CD14-positive monocyte (primary cell): ENCODE results near the gene IFNA17. TPM values are rescaled to one million over a fixed set of nuclear protein-coding genes. Genes with fewer than 3 reads are reported as not detected.
A peak's percentile ranks its signal among the peaks of the same experiment; 100 is the strongest.
"Not testable (repeated sequence)": the region's sequence is repeated elsewhere in the genome, so short reads cannot be mapped to it uniquely, and the experiment has no call there.

Source experiments
- DNase-seq, 3 donors: peaks; one replicate each; pipeline ENCODE4 v3.0.0-alpha.2; 2011 to 2022
- H2AFZ ChIP-seq: 2 replicates; pipeline ENCODE4 v1.6.0; 2012; ENCODE audit warnings: mild to moderate bottlenecking, low read depth, low read length, inconsistent platforms; ENCODE audit not compliant: insufficient read depth, poor library complexity, severe bottlenecking
- H3K27ac ChIP-seq, 2 donors: 1 replicate in 1 of 2; 2 replicates in 1 of 2; pipeline ENCODE4 v1.5.1; 2012 to 2013; ENCODE audit warnings: low read length in 2 of 2, control low read depth in 1 of 2, inconsistent platforms in 1 of 2, low read depth in 1 of 2, mild to moderate bottlenecking in 1 of 2
- H3K27me3 ChIP-seq, 2 donors: one replicate each; pipeline versions ENCODE4 v1.6.0 to v1.6.1; 2011 to 2013; ENCODE audit warnings: low read length in 2 of 2; ENCODE audit not compliant: control insufficient read depth in 2 of 2, insufficient read depth in 2 of 2
- H3K36me3 ChIP-seq, 2 donors: replicated peaks in 1 of 2; 1 replicate in 1 of 2; 2 replicates in 1 of 2; pipeline versions ENCODE4 v1.5.1 to v1.6.1; 2012 to 2013; ENCODE audit warnings: low read length in 2 of 2, control low read depth in 1 of 2, inconsistent platforms in 1 of 2, mild to moderate bottlenecking in 1 of 2; ENCODE audit not compliant: insufficient read depth in 2 of 2, control insufficient read depth in 1 of 2
- H3K4me1 ChIP-seq, 2 donors: 1 replicate in 1 of 2; 2 replicates in 1 of 2; pipeline versions ENCODE4 v1.5.1 to v1.6.1; 2012 to 2013; ENCODE audit warnings: low read length in 2 of 2, control low read depth in 1 of 2, inconsistent platforms in 1 of 2, mild to moderate bottlenecking in 1 of 2, moderate library complexity in 1 of 2; ENCODE audit not compliant: insufficient read depth in 2 of 2, control insufficient read depth in 1 of 2
- H3K4me2 ChIP-seq: replicated peaks from 2 replicates; pipeline ENCODE3; 2012; ENCODE audit warnings: low read length, moderate library complexity, mild to moderate bottlenecking; ENCODE audit not compliant: poor library complexity, severe bottlenecking; ENCODE audit errors: extremely low read depth
- H3K4me3 ChIP-seq, 3 experiments: fragments of 200-600 bp in 1 of 3; sonication (generic) in 1 of 3; replicated peaks in 1 of 3; 1 replicate in 2 of 3; 2 replicates in 1 of 3; pipeline ENCODE4 v1.5.1; 2011 to 2013; ENCODE audit warnings: low read length in 3 of 3, mild to moderate bottlenecking in 3 of 3, control low read depth in 2 of 3, low read depth in 2 of 3, inconsistent platforms in 1 of 3, moderate library complexity in 1 of 3
- H3K79me2 ChIP-seq: 2 replicates; pipeline ENCODE4 v1.6.0; 2012; ENCODE audit warnings: mild to moderate bottlenecking, control low read depth, inconsistent platforms, low read length, moderate library complexity; ENCODE audit not compliant: insufficient read depth
- H3K9ac ChIP-seq: 2 replicates; pipeline ENCODE4 v1.6.0; 2017; ENCODE audit warnings: low read length, mild to moderate bottlenecking; ENCODE audit not compliant: insufficient read depth, poor library complexity, severe bottlenecking
- H3K9me3 ChIP-seq, 2 donors: replicated peaks in 1 of 2; 1 replicate in 1 of 2; 2 replicates in 1 of 2; pipeline versions ENCODE4 v1.5.1 to v1.6.1; 2012 to 2013; ENCODE audit warnings: low read length in 2 of 2, control low read depth in 1 of 2; ENCODE audit not compliant: control insufficient read depth in 1 of 2, insufficient read depth in 1 of 2
- H4K20me1 ChIP-seq: 2 replicates; pipeline ENCODE4 v1.6.0; 2012; ENCODE audit warnings: mild to moderate bottlenecking, low read length, control low read depth, moderate library complexity; ENCODE audit not compliant: insufficient read depth
- H3K27ac Mint-ChIP-seq, 7 donors: one replicate each; pipeline ENCODE4 v1.8.0; 2020; ENCODE audit warnings: mild to moderate bottlenecking in 7 of 7, mixed read lengths in 7 of 7, moderate library complexity in 6 of 7, inconsistent platforms in 2 of 7
- H3K27me3 Mint-ChIP-seq, 3 donors: one replicate each; pipeline ENCODE4 v1.8.0; 2021 to 2022; ENCODE audit warnings: low read depth in 3 of 3, mild to moderate bottlenecking in 3 of 3, mixed read lengths in 3 of 3, moderate library complexity in 3 of 3, inconsistent platforms in 1 of 3
- H3K36me3 Mint-ChIP-seq, 2 donors: one replicate each; pipeline ENCODE4 v1.8.0; 2020; ENCODE audit warnings: mixed read lengths in 2 of 2, inconsistent platforms in 1 of 2, mild to moderate bottlenecking in 1 of 2
- H3K4me1 Mint-ChIP-seq: one replicate; pipeline ENCODE4 v1.8.0; 2020; ENCODE audit warnings: mild to moderate bottlenecking, mixed read lengths
- H3K4me3 Mint-ChIP-seq, 2 donors: one replicate each; pipeline ENCODE4 v1.8.0; 2020; ENCODE audit warnings: mild to moderate bottlenecking in 2 of 2, mixed read lengths in 2 of 2, moderate library complexity in 1 of 2
- H3K9me3 Mint-ChIP-seq, 7 donors: one replicate each; pipeline ENCODE4 v1.8.0; 2020 to 2022; ENCODE audit warnings: mixed read lengths in 7 of 7, mild to moderate bottlenecking in 6 of 7, moderate library complexity in 6 of 7, inconsistent platforms in 2 of 7
- CTCF ChIP-seq: fragments of 200-600 bp; IDR thresholded peaks from one replicate; pipeline ENCODE4 v1.8.0; 2022; ENCODE audit warnings: antibody characterized with exemption, mild to moderate bottlenecking
- WGBS: methylation state at CpG from one replicate; pipeline ENCODE4 v1.1.5; 2013; ENCODE audit warnings: missing lambda C conversion rate; ENCODE audit not compliant: insufficient coverage; 5-methylcytosine and 5-hydroxymethylcytosine counted together
- intact Hi-C, 2 donors: fragments of 100-400 bp; cut with micrococcal nuclease; formaldehyde crosslinking; loops; one replicate each; pipeline versions ENCODE4 v1.15.0 to v1.15.1; 2023
- polyA plus RNA-seq, 3 donors: library from polyadenylated mRNA; depleted of rRNA in 1 of 3; unstranded in 2 of 3; stranded (reverse) in 1 of 3; fragments of 300-500 nt in 2 of 3; fragments of >200 nt in 1 of 3; fragmentation: Illumina TruSeq in 2 of 3; gene quantifications; 1 replicate in 2 of 3; 2 replicates in 1 of 3; pipeline ENCODE4 v1.2.3, GENCODE V29; 2012 to 2021

Gene IFNA17
- polyA plus RNA-seq, 3 donors: not detected

DNA sequence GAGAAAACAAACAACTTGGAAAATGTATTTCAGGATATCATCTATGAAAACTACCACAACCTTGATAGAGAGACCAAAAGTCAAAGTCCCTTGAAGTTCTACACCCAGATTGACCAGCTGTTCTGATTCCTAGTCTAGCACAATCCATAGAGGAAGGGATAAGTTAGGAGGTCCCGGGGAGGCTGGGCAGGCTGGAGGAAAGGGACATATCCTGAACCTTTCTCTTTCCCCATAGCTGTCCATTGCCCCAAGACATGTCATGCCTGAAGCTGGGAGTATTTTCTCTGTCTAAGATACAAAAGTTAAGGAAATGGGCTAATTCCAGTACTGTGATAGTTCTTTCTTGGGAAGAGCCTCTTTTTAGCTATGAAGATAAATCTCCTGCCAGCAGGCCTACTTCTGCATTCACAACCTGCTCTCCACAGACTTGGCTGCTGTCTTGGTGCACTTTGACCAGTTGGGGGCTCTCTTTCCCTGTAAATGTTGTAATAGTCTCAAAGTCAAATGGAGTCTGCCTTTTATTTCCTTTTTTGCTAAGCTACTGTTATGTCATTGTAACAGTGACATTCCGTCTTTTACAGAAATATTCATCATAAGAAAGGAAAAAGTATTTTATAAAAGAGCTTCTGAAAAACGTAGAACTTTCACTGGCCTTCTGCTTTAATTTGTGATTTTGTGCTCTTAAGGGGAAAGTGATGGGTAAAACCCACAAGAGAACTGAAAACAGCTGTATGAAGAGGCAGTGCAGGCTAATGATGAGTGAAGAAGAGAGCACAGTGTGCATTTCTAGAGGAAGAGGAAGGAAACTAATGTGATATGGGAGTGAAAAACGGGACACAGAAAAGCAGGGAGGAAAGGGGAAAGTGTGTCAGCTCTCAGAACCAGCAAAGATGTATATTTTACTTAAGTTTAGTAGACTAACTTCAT is 44.9 kb downstream of the IFNA17 start:
- intact Hi-C loops, H3K9ac ChIP-seq, H3K36me3 Mint-ChIP-seq, H3K9me3 Mint-ChIP-seq, H3K79me2 ChIP-seq, H3K27me3 Mint-ChIP-seq, H3K9me3 ChIP-seq, H3K27ac ChIP-seq, H3K36me3 ChIP-seq, H3K4me1 ChIP-seq, H3K27me3 ChIP-seq, H3K4me3 ChIP-seq, H4K20me1 ChIP-seq: not testable (repeated sequence)
- peak; percentile 32 to 61 (median 59) for DNase-seq
- Mint-ChIP-seq H3K27ac (peak overlapping the region in 6 of 7 donors; percentile 19 to 88 (median 56)), H3K4me1 (peaks cover 15% of the 10 kb centered on the region), H3K4me3 (peak overlapping the region in 1 of 2 donors; percentile 51)
- no CpG with 5 or more reads among the region's 4 CpGs for WGBS
- Histone ChIP-seq H3K4me2 (peak overlapping the region; percentile 11), H2AFZ (peak overlapping the region; percentile 50)
- peak; percentile 68 for TF ChIP-seq CTCF

Other genes starting within 250 kb of the IFNA17 start
- gene HACD4, start 196.6 kb downstream of the IFNA17 start, polyA plus RNA-seq: 10 to 100 TPM; 23.9 to 28.7 (median 27.5) TPM
- gene IFNB1, start 150.3 kb downstream of the IFNA17 start, polyA plus RNA-seq: not detected
- not detected for gene IFNW1, start 86.4 kb downstream of the IFNA17 start, polyA plus RNA-seq
- not detected for gene IFNA21, start 61.6 kb downstream of the IFNA17 start, polyA plus RNA-seq
- not detected for gene IFNA4, start 40.6 kb downstream of the IFNA17 start, polyA plus RNA-seq
- gene IFNA7, start 26.0 kb downstream of the IFNA17 start, polyA plus RNA-seq: not detected
- gene IFNA10, start 21.1 kb downstream of the IFNA17 start, polyA plus RNA-seq: not detected
- gene IFNA16, start 10.9 kb downstream of the IFNA17 start, polyA plus RNA-seq: not detected
- not detected for gene IFNA14, start 11.8 kb upstream of the IFNA17 start, polyA plus RNA-seq
- not detected for gene IFNA5, start 77.1 kb upstream of the IFNA17 start, polyA plus RNA-seq
- gene KLHL9, start 107.2 kb upstream of the IFNA17 start, polyA plus RNA-seq: 1 to 10 TPM; 2.8 to 9.0 (median 7.7) TPM
- gene IFNA6, start 122.7 kb upstream of the IFNA17 start, polyA plus RNA-seq: not detected
- gene IFNA13, start 139.8 kb upstream of the IFNA17 start, polyA plus RNA-seq: not detected
- not detected for gene IFNA2, start 157.2 kb upstream of the IFNA17 start, polyA plus RNA-seq
- not detected for gene IFNA8, start 180.9 kb upstream of the IFNA17 start, polyA plus RNA-seq
- gene IFNA1, start 212.2 kb upstream of the IFNA17 start, polyA plus RNA-seq: not detected